Frontal cortex (tissue), 4 donors: Measurements from ENCODE around the gene ZNF786. TPM values are rescaled to one million over a fixed set of nuclear protein-coding genes. Genes with fewer than 3 reads are reported as not detected.
"Not testable (repeated sequence)": the region's sequence is repeated elsewhere in the genome, so short reads cannot be mapped to it uniquely, and the experiment has no call there.

Experiments
- DNase-seq, 2 donors: peaks; one replicate each; pipeline ENCODE4 v3.0.0; 2012; ENCODE audit warnings: low spot score in 2 of 2
- FAIRE-seq: peaks from 2 replicates; lab custom pipeline; 2012; peaks lifted over from hg19 to GRCh38; lab: Jason Lieb, UNC
- total RNA-seq: library from RNA; depleted of rRNA; stranded (reverse); fragments of >200 nt; gene quantifications from one replicate; pipeline ENCODE4 v1.2.3, GENCODE V29; 2014
- donor health status: control.
- donor health status: control.
- donor health status: control.

Gene ZNF786
- total RNA-seq, 1 donor from 2014 or later = 18.3 TPM

DNA sequence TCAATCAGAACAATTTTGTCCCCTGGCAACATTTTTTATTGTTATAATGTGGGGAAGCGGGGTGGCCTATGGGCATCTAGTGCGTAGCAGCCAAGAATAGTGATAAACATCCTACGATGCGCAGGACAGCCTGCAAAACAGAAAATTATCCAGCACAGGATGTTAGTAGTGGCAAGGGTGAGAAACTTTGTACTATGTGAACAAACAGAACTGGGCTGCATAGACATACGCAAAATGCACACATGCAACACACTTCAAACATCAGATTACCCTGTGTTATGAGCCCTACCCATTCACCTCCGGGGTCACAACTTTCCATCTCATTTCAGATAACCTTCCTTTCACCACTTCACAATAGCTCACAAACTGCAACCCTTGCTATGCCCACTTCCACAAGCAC is 3.1 kb downstream of the ZNF786 start:
- FAIRE-seq (no peak), DNase-seq (no peak)

DNA sequence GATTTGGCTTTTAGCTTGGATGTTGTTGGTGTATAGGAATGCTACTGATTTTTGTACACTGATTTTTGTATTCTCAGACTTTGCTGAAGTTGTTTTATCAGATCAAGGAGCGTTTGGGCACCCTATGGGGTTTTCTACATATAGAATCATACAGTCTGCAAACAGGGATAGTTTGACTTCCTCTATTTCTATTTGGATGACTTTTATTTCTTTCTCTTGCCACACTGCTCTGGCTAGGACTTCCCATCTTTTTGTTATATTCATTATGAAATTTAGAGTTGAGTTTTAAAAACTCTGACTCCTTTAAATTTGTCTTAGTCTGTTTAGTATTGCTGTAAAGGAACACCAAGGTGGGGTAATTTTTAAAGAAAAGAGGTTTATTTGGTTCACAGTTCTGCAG is 4.7 kb downstream of the ZNF786 start:
- FAIRE-seq (no peak), DNase-seq (no peak)

DNA sequence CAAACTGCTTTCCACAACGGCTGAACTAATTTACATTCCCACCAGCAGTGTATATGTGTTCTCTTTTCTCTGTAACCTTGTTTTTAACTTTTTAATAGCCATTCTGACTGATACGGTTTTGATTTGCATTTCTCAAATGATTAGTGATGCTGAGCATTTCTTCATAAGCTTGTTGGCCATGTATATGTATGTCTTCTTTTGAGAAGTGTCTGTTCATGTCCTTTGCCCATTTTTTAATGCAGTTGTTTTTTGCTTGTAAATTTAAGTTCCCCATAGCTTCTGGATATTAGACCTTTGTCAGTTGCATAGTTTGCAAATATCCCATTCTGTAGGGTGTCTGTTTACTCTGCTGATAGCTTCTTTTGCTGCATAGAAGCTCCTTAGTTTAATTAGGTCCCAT is 6.1 kb downstream of the ZNF786 start:
- FAIRE-seq = no peak
- DNase-seq = no peak

DNA sequence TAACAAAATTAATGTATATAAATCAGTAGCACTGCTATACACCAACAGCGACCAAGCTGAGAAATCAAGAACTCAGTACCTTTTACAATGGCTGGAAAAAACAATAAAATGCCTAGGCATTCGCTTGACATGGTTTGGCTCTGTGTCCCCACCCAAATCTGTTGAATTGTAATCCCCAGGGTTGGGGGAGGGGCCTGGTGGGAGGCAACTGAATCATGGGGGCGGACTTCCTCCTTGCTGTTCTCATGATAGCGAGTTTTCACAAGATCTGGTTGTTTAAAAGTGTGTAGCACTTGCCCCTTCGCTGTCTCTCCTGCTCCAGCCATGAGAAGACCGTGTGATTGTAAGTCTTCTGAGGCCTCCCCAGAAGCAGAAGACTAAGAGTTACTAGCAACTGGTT is 8.6 kb downstream of the ZNF786 start:
- no peak for FAIRE-seq
- DNase-seq = no peak

DNA sequence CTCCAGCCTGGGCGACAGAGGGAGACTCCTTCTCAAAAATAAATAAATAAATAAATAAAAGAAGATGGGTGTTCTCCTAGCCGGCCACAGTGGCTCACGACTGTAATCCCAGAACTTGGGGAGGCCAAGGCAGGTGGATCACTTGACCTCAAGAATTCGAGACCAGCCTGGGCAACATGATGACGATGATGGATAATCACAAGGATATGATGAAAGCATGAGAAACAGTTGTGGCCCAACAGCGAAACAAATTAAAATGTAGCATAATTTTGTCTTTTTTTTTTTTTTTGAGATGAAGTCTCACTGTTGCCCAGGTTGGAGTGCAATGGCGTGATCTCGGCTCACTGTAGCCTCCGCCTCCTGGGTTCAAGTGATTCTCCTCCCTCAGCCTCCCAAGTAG is 12.9 kb downstream of the ZNF786 start:
- DNase-seq = no peak
- no peak for FAIRE-seq

DNA sequence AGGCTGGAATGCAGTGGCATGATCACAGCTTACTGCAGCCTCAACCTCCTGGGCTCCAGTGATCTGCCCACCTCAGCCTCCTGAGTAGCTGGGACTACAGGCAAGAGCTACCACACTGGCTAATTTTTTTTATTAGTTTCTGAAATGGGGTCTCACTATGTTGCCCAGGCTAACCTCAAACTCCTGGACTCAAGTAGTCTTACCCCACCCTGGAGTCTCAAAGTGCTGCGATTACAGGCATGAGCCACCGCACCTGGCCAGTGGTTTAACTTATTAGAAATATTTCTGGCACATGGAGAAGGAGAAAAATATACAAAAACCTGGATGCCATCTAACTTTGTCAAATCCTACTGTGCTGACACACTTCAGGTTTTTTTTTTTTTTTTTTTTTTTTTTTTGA is 15.2 kb downstream of the ZNF786 start:
- FAIRE-seq = no peak
- DNase-seq = no peak

DNA sequence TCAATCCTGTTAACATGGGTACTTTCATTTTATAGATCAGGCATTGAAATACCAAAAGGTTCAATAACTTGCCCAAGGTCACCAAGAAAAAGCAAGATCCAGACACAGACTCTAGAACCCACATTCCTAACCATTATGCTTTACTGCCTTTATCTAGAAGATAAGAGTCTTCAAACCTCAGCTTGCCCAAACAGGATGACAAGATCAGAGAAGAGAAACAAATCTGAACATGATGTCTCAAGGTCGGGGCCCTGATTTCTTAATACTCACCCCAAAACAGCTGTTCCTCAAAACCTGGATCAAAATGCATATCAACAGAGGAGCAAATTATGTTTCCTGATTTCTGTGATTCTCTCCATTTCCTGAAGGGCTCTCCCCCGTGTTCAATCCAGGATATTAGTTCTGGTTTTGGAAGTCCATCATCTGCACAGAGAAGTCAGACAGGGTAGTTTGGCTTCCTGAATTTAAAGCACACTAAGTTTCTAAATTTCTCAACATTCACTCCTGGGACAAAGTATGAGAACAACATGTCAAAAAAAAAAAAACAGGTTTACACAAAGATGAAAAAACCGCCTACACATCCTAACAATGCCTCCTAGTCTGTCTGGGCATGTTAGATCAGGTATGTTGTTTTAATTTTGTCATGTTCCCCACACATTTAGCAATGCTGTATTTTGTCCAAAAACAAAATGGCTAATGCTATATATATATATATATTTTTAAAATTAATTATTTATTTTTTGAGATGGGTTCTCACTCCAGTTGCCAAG is 16.2 kb downstream of the ZNF786 start:
- DNase-seq (no peak), FAIRE-seq (no peak)

DNA sequence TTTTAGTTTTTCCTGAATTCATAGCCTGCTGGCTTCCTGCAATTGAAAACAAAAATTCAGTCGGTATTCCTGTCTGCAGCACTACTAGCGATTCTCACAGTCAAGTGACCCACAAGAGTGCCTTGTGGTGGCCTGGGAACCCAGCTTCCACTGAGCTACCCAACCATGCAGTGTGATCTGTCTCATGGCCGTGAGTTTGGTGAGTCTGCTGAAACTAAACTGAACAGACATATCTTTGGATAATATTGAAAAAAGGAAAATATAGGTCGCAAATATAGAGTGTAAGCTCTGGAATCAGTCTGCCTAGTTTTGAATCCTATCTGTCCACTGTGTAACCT is 18.1 kb downstream of the ZNF786 start:
- DNase-seq = no peak
- no peak for FAIRE-seq

DNA sequence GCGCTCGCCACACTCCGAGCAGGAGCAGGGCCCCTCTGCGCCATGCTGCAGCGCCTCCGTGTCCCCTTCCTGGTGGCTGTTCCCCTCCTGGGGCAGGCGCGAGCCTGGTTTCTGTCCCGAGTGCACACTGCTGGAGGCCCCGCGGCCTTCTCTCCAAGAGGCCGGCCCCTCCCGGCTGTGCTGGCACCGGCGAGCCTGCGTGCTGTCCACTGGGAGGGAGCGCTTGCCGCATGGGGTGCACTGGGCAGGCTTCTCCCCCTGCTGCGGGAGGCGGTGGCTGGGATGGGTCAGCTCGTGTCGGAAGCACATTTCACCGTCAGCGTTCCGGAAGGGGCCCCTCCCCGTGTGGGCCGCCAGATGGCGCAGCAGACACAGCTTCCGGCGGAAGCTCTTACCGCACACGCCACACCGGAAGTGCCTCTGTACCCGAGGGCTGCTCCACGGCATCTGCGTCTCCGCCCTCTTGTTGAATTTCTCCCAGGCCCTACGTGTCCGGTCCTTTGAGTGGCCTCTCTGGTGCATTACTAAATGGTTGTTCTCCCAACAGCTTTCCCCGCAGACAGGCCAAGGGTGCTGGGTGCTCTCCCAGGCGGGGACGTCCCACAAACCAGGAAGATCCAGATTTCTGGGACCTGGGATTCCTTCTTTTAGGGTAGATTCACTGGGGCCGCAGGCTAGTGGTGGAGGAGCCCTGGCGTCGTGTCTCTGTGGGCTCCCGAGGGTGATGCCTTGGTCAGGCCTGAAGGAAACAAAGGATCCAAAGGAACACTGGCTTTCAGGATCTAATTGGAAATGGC is 18.7 kb downstream of the ZNF786 start:
- DNase-seq = no peak
- no peak for FAIRE-seq

DNA sequence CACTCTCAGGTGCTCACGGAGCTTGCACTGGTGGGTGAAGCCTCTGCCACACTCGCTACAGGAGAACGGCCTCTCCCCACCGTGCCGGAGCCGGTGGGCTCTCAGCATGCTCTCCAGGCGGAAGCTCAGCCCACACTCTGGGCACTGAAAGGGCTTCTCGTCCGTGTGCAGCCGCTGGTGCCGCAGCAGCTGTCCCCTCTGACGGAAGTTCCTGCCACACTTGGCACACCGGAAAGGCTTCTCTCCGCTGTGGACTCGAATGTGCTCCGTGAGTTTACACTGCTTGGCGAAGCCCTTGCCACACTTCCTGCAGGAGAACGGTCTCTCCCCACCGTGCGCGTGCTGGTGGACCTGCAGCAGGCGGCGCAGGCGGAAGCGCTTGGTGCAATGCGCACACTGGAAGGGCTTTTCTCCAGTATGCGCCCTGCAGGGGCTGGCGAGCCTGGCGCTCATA is 19.3 kb downstream of the ZNF786 start:
- no peak for FAIRE-seq
- DNase-seq = no peak

DNA sequence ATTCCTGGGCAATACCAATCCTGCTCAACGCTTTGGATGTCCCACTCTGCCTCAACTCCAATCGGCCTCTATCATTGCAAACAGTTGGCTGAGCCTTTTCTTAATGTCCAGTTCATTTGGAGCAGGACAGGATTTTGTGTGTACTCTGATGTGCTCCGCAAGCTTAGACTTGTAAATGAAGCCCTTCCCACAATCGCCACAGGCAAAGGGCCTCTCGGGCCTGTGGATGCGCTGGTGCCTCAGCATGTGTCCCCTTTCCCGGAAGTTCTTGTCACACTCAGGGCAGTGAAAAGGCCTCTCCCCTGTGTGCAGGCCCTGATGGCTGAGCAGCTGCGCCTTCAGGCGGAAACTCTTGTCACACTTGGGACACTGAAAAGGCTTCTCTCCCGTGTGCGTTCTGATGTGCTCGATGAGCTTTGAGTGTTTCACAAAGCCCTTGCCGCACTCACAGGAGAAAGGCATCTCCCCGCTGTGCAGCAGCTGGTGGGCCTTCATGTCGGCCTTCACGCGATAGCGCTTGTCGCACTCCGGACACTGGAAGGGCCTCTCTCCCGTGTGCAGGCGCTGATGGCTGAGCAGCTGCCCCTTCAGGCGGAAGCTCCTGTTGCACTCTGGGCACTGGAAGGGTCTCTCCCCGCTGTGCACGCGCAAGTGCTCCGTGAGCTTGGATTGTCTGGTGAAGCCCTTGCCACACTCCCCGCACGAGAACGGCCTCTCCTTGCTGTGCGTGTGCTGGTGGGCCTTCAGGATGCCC is 20.0 kb downstream of the ZNF786 start:
- DNase-seq (no peak), FAIRE-seq (no peak)

DNA sequence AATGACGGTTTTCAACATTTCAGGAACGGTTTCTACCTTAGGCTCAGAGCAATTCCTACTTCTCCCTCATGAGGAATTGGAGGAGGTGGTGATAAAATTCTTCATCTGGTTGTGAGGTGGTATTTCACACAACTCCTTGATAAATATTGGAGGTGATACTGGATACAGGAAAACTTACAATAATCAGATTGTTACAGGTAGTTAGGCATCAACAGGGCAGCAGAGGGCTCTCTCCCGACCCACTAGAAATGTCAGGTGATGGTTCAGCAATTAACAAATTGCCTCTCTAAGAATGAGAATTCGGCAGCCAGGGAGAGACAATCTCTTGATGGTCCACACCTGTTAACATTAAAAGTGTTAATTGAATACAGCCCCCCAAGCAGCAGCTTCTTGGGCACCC is 22.6 kb downstream of the ZNF786 start:
- no peak for FAIRE-seq
- DNase-seq = no peak

DNA sequence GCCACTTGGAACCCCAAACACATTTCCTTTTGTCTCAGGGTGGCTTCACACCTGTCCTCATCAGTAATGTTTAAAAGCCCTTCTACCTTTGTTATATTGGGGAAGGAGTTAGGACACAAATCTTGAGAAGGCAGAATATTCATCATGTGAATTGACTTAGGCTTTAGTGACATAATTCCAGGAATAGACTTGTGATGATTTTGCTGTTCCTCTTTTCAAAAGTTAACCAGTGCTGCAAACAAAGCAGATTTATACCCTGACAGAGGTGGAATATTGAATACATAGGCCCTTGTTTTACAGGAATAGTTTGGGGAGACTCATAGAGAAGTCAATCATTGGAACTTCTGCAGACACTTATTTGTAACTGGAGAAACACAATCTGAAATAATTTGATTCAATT is 27.0 kb downstream of the ZNF786 start:
- FAIRE-seq (no peak), DNase-seq (no peak)

DNA sequence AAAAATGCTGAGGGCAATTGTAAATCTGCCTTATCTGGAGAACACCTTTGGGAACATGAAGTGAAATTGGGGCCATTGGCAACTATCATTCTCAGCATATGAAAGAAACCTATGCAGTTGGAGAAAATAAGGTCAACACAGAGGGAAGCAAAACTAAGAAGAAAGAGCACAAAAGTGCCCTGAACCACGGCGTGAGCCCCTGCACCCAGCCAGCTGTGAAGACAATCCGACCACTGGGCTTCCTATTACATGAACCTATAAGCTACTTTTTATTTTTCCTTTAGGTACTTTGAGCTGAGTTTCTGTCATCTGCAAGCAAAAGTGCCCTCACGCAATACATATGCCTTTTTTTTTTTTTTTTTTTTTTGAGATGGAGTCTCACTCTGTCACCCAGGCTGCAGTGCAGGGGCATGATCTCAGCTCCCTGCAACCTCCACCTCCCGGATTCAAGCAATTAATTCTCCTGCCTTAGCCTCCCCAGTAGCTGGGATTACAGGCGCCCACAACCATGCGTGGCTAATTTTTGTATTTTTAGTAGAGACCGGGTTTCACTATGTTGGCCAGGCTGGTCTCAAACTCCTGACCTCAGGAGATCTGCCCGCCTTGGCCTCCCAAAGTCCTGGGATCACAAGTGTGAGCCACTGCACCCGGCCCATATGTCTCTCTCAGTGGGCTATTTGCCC is 28.2 kb downstream of the ZNF786 start:
- DNase-seq, FAIRE-seq: not testable (repeated sequence)

DNA sequence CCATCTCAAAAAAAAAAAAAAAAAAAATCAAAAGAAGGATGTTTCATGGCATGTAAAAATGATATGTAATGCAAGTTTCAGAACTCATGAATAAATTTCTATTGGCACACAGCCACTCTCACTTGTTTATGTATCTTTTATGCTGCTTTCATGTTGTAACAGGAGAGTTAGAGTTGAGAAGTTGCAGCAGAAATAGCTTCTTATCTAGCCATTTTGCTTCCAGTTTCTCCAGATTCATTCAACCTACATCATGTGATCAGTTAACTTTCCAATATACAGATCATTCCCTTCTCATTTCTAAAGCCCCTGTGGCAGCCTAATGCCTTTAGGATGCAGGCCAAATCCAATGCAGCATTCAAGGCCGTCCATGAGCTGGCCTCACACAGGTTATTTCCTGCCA is 30.4 kb downstream of the ZNF786 start:
- DNase-seq = no peak
- FAIRE-seq = no peak

DNA sequence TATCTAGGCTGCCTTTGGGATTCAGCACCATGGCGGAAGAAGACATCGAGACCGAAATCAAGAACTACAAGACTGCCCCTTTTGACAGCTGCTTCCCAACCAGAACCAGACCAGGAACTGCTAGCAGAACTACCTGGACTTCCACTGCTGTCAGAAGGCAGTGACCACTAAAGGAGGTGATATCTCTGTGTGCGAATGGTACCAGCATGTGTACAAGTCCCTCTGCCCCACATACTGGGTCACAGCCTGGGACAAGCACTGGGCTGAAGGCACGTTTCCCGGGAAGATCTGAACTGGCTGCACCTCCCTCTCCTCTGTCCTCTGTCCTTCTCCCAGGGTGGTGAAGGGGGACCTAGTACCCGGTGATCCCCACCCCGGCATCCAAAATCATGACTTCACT is 36.6 kb downstream of the ZNF786 start:
- FAIRE-seq (no peak), DNase-seq (no peak)

DNA sequence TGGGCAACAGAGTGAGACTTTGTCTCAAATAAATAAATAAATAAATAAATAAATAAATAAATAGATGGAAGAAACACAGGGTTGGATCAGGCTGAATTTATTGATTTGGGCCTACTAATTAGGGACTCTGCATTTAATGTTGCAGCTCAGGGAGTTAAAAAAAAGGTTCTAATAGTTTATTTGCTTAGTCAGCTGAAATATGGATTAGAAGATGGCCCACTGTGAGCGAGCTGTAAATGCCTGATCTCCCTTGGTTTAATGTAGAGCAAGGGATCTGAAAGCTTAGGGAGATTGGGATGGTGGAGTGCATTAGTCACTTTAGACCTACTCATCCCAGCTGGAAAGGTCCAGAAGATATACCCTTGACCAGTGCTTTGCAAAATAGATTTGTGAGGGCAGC is 37.1 kb downstream of the ZNF786 start:
- FAIRE-seq (no peak), DNase-seq (no peak)

DNA sequence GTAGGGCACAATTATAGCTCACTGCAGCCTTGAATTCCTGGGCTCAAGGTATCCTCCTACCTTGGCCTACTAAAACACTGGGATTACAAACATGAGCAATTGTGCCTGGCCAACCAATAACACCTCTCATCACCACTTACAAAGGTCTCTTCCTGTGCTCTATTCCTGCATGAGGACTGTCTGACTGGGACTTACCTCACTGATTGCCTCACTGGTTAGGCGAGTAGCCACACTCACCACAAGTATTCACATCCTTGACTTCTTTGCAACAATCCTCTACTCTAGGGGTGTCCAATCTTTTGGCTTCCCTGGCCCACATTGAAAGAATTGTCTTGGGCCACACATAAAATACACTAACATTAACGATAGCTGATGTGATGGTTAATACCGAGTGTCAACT is 39.6 kb downstream of the ZNF786 start:
- no peak for DNase-seq
- FAIRE-seq = no peak

DNA sequence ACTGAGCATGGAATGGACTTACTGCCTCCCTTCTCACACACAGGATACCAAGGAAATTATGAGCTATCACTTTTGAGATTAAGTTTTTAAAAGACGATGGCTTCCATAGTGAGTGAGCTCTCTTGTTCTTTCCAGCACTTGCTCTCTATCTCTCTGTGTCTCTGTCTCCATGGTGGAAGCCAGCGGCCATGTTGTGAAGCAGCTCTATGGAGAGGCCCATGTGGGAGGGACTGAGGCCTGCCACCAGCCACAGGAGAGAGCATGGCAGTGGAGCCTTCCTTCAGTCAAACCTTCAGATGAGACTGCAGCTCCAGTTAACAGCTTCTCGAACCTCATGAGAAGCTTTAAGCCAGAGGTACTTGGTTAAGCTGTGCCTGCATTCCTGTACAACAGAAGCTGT is 41.7 kb downstream of the ZNF786 start:
- DNase-seq (no peak), FAIRE-seq (no peak)

DNA sequence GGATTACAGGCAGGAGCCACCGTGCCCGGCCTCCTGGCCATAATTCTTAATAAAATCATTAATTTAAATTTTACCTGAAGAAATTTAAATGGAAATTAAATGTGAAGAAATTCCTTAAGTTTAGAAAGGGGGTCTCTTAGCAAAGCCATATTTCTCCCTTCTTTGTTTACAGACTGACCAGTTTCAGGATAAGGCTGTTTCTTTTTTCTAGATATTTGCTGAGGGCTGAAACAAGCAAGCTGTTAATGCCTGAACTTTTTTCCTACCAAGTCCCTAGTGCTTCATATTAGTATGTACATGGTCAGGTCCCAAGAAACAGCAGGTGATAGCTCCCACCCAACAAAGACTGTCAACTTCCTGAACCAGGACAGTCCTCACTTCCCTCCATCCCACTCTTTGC is 44.1 kb downstream of the ZNF786 start:
- DNase-seq = no peak
- no peak for FAIRE-seq
